ENCODE results near the gene SIRT5.

DNA sequence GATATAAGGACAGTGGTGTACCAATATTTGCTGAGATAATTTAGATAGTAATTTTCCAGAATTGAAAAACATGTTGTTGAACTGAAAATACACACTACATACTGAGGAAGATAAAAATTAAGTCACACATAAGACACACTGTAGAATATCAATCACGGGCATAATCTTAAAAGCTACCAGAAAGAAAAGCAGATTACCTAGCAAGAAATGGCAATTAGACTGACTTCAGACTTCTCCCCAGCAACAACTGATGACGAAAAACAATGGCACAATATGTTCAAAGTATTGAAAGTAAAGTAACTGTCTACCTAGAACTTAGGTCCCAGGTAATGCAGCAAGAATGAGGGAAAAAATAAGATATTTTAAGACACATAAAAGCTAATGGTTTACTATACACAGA is 87.2 kb downstream of the SIRT5 start:
- TF ChIP-seq, protein P1, sequence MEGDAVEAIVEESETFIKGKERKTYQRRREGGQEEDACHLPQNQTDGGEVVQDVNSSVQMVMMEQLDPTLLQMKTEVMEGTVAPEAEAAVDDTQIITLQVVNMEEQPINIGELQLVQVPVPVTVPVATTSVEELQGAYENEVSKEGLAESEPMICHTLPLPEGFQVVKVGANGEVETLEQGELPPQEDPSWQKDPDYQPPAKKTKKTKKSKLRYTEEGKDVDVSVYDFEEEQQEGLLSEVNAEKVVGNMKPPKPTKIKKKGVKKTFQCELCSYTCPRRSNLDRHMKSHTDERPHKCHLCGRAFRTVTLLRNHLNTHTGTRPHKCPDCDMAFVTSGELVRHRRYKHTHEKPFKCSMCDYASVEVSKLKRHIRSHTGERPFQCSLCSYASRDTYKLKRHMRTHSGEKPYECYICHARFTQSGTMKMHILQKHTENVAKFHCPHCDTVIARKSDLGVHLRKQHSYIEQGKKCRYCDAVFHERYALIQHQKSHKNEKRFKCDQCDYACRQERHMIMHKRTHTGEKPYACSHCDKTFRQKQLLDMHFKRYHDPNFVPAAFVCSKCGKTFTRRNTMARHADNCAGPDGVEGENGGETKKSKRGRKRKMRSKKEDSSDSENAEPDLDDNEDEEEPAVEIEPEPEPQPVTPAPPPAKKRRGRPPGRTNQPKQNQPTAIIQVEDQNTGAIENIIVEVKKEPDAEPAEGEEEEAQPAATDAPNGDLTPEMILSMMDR (IDR thresholded peaks at IDR 0.05; ENCODE audit: poor library complexity, severe bottlenecking): no peak
- TF ChIP-seq RAD21 (conservative IDR thresholded peaks at IDR 0.05) (no peak), EP300 (conservative IDR thresholded peaks at IDR 0.05; ENCODE audit: poor library complexity, severe bottlenecking) (no peak), EZH2 (IDR thresholded peaks at IDR 0.05; ENCODE audit: borderline replicate concordance, insufficient read depth, low read length, poor library complexity, severe bottlenecking) (no peak), TAF1 (IDR thresholded peaks at IDR 0.05; ENCODE audit: low read depth) (no peak), SMC3 (conservative IDR thresholded peaks at IDR 0.05; ENCODE audit: poor library complexity) (no peak), POLR2AphosphoS5 (IDR thresholded peaks at IDR 0.05) (no peak)
- TF ChIP-seq, protein P2, sequence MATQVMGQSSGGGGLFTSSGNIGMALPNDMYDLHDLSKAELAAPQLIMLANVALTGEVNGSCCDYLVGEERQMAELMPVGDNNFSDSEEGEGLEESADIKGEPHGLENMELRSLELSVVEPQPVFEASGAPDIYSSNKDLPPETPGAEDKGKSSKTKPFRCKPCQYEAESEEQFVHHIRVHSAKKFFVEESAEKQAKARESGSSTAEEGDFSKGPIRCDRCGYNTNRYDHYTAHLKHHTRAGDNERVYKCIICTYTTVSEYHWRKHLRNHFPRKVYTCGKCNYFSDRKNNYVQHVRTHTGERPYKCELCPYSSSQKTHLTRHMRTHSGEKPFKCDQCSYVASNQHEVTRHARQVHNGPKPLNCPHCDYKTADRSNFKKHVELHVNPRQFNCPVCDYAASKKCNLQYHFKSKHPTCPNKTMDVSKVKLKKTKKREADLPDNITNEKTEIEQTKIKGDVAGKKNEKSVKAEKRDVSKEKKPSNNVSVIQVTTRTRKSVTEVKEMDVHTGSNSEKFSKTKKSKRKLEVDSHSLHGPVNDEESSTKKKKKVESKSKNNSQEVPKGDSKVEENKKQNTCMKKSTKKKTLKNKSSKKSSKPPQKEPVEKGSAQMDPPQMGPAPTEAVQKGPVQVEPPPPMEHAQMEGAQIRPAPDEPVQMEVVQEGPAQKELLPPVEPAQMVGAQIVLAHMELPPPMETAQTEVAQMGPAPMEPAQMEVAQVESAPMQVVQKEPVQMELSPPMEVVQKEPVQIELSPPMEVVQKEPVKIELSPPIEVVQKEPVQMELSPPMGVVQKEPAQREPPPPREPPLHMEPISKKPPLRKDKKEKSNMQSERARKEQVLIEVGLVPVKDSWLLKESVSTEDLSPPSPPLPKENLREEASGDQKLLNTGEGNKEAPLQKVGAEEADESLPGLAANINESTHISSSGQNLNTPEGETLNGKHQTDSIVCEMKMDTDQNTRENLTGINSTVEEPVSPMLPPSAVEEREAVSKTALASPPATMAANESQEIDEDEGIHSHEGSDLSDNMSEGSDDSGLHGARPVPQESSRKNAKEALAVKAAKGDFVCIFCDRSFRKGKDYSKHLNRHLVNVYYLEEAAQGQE (IDR thresholded peaks at IDR 0.05; ENCODE audit: borderline replicate concordance): no peak

Measured in neural cell (in vitro differentiated cells).